Common myeloid progenitor, CD34-positive (primary cell): ENCODE measurements around the gene ACAP3.

Experiments
- CTCF ChIA-PET: fragments of 350-600 bp; sonication (Branson Sonifier 250); formaldehyde crosslinking; loops from one replicate; lab custom pipeline; 2021; ENCODE audit warnings: antibody characterized with exemption; lab: Charles Lee
- POLR2A ChIA-PET: fragments of 350-600 bp; sonication (Branson Sonifier 250); formaldehyde crosslinking; loops from one replicate; lab custom pipeline; 2021; ENCODE audit warnings: antibody characterized with exemption; lab: Charles Lee
- DNase-seq, 3 donors: peaks; one replicate each; pipeline versions ENCODE4 v3.0.0 to v3.0.0-alpha.2; 2013
- H3K27ac ChIP-seq, 2 experiments: 1 replicate in 1 of 2; 2 replicates in 1 of 2; pipeline ENCODE4 v1.7.0; 2013; ENCODE audit warnings: inconsistent platforms in 2 of 2, low read length in 2 of 2, mild to moderate bottlenecking in 2 of 2, low read depth in 1 of 2, moderate library complexity in 1 of 2; ENCODE audit not compliant: severe bottlenecking in 2 of 2, insufficient read depth in 1 of 2, poor library complexity in 1 of 2
- H3K27me3 ChIP-seq, 5 experiments: replicated peaks in 2 of 5; 1 replicate in 3 of 5; 2 replicates in 2 of 5; pipeline versions ENCODE4 v1.6.1 to v1.7.0; 2013; ENCODE audit warnings: low read length in 4 of 5, mild to moderate bottlenecking in 2 of 5, moderate library complexity in 2 of 5, inconsistent platforms in 1 of 5; ENCODE audit not compliant: insufficient read depth in 5 of 5, control insufficient read depth in 4 of 5
- H3K36me3 ChIP-seq, 4 experiments: 1 replicate in 2 of 4; 2 replicates in 2 of 4; pipeline versions ENCODE4 v1.6.1 to v1.7.0; 2013; ENCODE audit warnings: low read length in 3 of 4, control low read depth in 1 of 4, mild to moderate bottlenecking in 1 of 4; ENCODE audit not compliant: control insufficient read depth in 4 of 4, insufficient read depth in 4 of 4
- H3K4me1 ChIP-seq, 4 experiments: 1 replicate in 3 of 4; 2 replicates in 1 of 4; pipeline versions ENCODE4 v1.6.1 to v1.7.1; 2013; ENCODE audit warnings: low read length in 3 of 4, mild to moderate bottlenecking in 3 of 4, control low read depth in 1 of 4, inconsistent platforms in 1 of 4, moderate library complexity in 1 of 4; ENCODE audit not compliant: control insufficient read depth in 4 of 4, insufficient read depth in 4 of 4; ENCODE audit errors: control extremely low read depth in 1 of 4
- H3K4me3 ChIP-seq, 7 experiments: 1 replicate in 4 of 7; 2 replicates in 3 of 7; pipeline versions ENCODE4 v1.5.1 to v1.7.0; 2013; ENCODE audit warnings: mild to moderate bottlenecking in 7 of 7, low read length in 6 of 7, moderate library complexity in 6 of 7, inconsistent platforms in 2 of 7, low read depth in 2 of 7, control low read depth in 1 of 7; ENCODE audit not compliant: insufficient read depth in 4 of 7, control insufficient read depth in 1 of 7; ENCODE audit errors: extremely low read depth in 1 of 7
- H3K9me3 ChIP-seq, 5 experiments: 1 replicate in 4 of 5; 2 replicates in 1 of 5; pipeline versions ENCODE4 v1.6.1 to v1.7.1; 2013; ENCODE audit warnings: low read length in 4 of 5, mild to moderate bottlenecking in 2 of 5, inconsistent platforms in 1 of 5, low read depth in 1 of 5, moderate library complexity in 1 of 5; ENCODE audit not compliant: control insufficient read depth in 4 of 5, insufficient read depth in 2 of 5; ENCODE audit errors: control extremely low read depth in 1 of 5
- WGBS: methylation state at CpG from one replicate; pipeline ENCODE4 v1.1.5; 2013; ENCODE audit not compliant: insufficient coverage; 5-methylcytosine and 5-hydroxymethylcytosine counted together

ACAP3 gene

GRCh38 chr1:1290238-1290731 is 17.4 kb downstream of the ACAP3 start:
- Histone ChIP-seq H3K36me3 (peaks cover 0 to 13% (median 0%) of the 10 kb centered on the region in 4 experiments), H3K4me3 (no peak overlapping the region), H3K27me3 (no peaks in the 10 kb centered on the region), H3K4me1 (peaks cover 0 to 3% (median 0%) of the 10 kb centered on the region in 4 experiments), H3K27ac (no peak overlapping the region), H3K9me3 (no peaks in the 10 kb centered on the region)
- ChIA-PET CTCF (interaction anchor here (0.9 to 2.9 kb wide), 9 partner anchors 11 to 209 kb away, joined by 3 to 16 read pairs (median 4); partner anchors contain the start of gene UBE2J2), POLR2A (no interaction called here)
- WGBS: 71% methylated on average over 10 of the region's 15 CpGs
- peak in 2 of 3 donors; percentile 60 to 69 for DNase-seq

- Histone ChIP-seq H3K4me1 (no peaks in the 10 kb centered on the region), H3K4me3 (no peak overlapping the region), H3K27me3 (no peaks in the 10 kb centered on the region), H3K9me3 (no peaks in the 10 kb centered on the region), H3K36me3 (no peaks in the 10 kb centered on the region), H3K27ac (no peak overlapping the region)
- POLR2A ChIA-PET: no interaction called here
- CTCF ChIA-PET: interaction anchor here (0.7 to 1.5 kb wide), 5 partner anchors 12 to 166 kb away, joined by 3 to 4 read pairs (median 3); no protein-coding TSS in a partner anchor
- DNase-seq: no peak
- WGBS: 92% methylated on average over 25 of the region's 46 CpGs
Measured at GRCh38 chr1:1287288-1288110, 20.2 kb downstream of the ACAP3 start.

- H3K4me3 ChIP-seq: no peak overlapping the region
- ChIA-PET POLR2A (no interaction called here), CTCF (interaction anchor here (0.7 to 1.5 kb wide), 5 partner anchors 11 to 165 kb away, joined by 3 to 4 read pairs (median 3); no protein-coding TSS in a partner anchor)
- DNase-seq: no peak
- H3K27me3 ChIP-seq: no peaks in the 10 kb centered on the region
- H3K4me1 ChIP-seq: no peaks in the 10 kb centered on the region
- H3K36me3 ChIP-seq: no peaks in the 10 kb centered on the region
- WGBS: 85% methylated on average over 35 of the region's 50 CpGs
- H3K27ac ChIP-seq: no peak overlapping the region
- no peaks in the 10 kb centered on the region for H3K9me3 ChIP-seq
Measured at GRCh38 chr1:1286313-1287261, 21.1 kb downstream of the ACAP3 start.

- CTCF ChIA-PET: no interaction called here
- Histone ChIP-seq H3K27ac (no peak overlapping the region), H3K9me3 (no peaks in the 10 kb centered on the region), H3K4me1 (no peaks in the 10 kb centered on the region), H3K27me3 (no peaks in the 10 kb centered on the region), H3K36me3 (no peaks in the 10 kb centered on the region), H3K4me3 (no peak overlapping the region)
- no peak for DNase-seq
- WGBS: 82% methylated on average over 36 of the region's 37 CpGs
- POLR2A ChIA-PET: no interaction called here
Measured at GRCh38 chr1:1285611-1286311, 22.0 kb downstream of the ACAP3 start.

- Histone ChIP-seq H3K27ac (no peak overlapping the region), H3K4me3 (no peak overlapping the region), H3K9me3 (no peaks in the 10 kb centered on the region), H3K27me3 (no peaks in the 10 kb centered on the region), H3K4me1 (no peaks in the 10 kb centered on the region), H3K36me3 (no peaks in the 10 kb centered on the region)
- WGBS: 98% methylated on average over 17 of the region's 22 CpGs
- CTCF ChIA-PET: interaction anchor here (1.7 kb wide), 1 partner anchor 20 kb away, joined by 4 read pairs; no protein-coding TSS in a partner anchor
- POLR2A ChIA-PET: no interaction called here
- DNase-seq: no peak
Measured at GRCh38 chr1:1285102-1285571, 22.6 kb downstream of the ACAP3 start.

- H3K4me3 ChIP-seq: no peak overlapping the region
- CTCF ChIA-PET: interaction anchor here (1.4 to 1.7 kb wide), 2 partner anchors 7 to 21 kb away, joined by 3 to 4 read pairs; no protein-coding TSS in a partner anchor
- no peaks in the 10 kb centered on the region for H3K9me3 ChIP-seq
- WGBS: 96% methylated on average over 25 of the region's 32 CpGs
- H3K27ac ChIP-seq: no peak overlapping the region
- H3K36me3 ChIP-seq: no peaks in the 10 kb centered on the region
- POLR2A ChIA-PET: no interaction called here
- H3K27me3 ChIP-seq: no peaks in the 10 kb centered on the region
- H3K4me1 ChIP-seq: no peaks in the 10 kb centered on the region
- DNase-seq: no peak
Measured at GRCh38 chr1:1284221-1285101, 23.3 kb downstream of the ACAP3 start.
